Neuron (in vitro differentiated cells): ENCODE results near the gene RAD51B.

Source experiments
- H2AFZ ChIP-seq: one replicate; pipeline ENCODE4 v1.6.1; 2013; ENCODE audit warnings: low read depth, mild to moderate bottlenecking, inconsistent platforms, low read length, moderate library complexity
- H3K27me3 ChIP-seq: one replicate; pipeline ENCODE4 v1.6.1; 2013; ENCODE audit warnings: low read length; ENCODE audit not compliant: insufficient read depth
- H3K36me3 ChIP-seq: one replicate; pipeline ENCODE4 v1.6.1; 2013; ENCODE audit warnings: low read length; ENCODE audit not compliant: insufficient read depth
- H3K4me1 ChIP-seq: one replicate; pipeline ENCODE4 v1.6.1; 2013; ENCODE audit warnings: low read length; ENCODE audit not compliant: insufficient read depth
- H3K4me3 ChIP-seq: 2 replicates; pipeline ENCODE4 v1.5.1; 2013; ENCODE audit warnings: mild to moderate bottlenecking, low read length, moderate library complexity
- H3K9me3 ChIP-seq: one replicate; pipeline ENCODE4 v1.6.1; 2013; ENCODE audit warnings: low read length

The RAD51B gene

DNA sequence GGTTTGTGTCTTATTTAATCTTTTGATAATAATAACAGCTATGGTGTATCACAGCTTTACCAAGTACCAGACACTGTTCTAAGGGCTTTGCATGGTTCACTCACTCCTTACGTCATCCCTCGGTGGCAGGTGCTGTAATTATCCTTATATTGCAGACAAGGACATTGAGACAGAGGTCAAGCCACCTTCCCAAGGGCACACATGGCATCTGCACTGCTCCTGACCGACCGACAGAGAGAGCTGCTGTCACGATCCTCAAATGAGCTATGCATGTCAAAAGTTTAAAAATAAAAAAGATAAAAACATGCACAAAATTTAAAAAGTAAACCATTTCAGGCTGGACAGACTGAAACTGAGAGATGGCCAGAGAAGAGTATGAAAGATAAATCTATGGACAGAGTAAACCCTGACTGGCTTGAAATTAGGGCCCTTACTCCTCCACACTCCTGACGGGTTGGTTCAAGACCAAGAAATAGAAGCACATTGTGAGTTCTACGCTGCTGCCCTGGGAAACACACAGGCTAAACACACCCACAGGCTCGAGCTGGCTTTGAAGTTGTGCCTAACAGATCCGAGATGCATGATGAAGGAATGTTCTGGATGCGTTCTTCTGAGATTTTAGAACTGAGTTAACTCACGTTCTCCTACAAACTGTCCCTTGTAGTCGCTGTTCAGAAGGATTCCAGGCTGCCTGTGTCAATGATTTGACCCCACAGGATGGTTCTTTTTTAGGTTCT, 704.6 kb downstream of the RAD51B start:
- Histone ChIP-seq H3K36me3 (no peaks in the 10 kb centered on the region), H3K27me3 (no peaks in the 10 kb centered on the region), H3K4me1 (peaks cover 22% of the 10 kb centered on the region), H3K4me3 (no peak overlapping the region), H3K9me3 (peaks cover 4% of the 10 kb centered on the region), H2AFZ (no peak overlapping the region)

DNA sequence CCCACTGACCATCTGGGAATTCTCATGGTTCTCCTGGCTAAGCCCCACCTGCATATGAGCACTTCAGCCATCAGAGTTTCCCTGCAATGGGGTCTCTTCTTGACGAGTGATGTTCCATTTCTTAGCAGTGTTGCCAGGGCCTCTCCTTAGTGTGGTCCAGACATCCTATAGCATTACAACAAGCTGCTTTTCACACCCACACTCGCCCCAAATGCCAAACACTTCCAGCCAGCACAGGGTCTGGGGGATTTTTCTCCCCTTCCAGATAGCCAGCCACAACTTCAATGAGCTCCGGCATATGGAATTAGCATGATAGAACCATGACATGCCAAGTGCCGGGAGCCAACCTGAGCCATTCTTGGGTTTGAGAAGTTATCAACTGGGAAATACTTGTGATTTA, 705.9 kb downstream of the RAD51B start:
- H3K9me3 ChIP-seq = peaks cover 4% of the 10 kb centered on the region
- peaks cover 22% of the 10 kb centered on the region for H3K4me1 ChIP-seq
- no peak overlapping the region for H2AFZ ChIP-seq
- no peaks in the 10 kb centered on the region for H3K36me3 ChIP-seq
- H3K27me3 ChIP-seq = no peaks in the 10 kb centered on the region
- H3K4me3 ChIP-seq = no peak overlapping the region

DNA sequence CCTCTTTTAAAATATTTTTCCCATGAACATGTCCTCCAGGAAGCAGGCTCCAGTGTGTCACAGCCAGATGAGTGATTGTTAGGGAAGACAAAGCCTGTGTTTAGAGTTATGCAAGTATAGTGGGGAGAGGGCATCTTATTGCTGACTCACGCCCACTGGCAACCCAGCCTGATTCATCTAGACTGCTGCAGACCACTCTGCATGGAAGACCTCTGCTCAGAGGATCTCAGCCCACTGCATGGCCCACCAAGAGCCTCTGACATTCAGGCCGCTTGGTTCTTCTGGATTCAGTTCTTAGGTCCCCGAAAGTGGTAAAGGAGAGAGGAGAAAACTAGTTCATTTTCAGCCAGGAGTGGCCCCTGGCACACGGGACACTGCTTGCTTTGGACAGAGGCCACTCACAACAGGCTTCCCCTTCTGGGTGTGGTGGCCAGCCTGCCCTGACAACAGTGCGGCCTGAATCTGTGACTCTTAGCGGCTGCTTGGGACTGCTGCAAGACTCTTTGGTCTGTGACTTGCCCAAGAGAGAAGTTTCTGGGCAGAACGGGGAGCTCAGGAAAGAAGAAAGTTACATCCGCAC, 707.0 kb downstream of the RAD51B start:
- no peak overlapping the region for H3K4me3 ChIP-seq
- H3K4me1 ChIP-seq = peaks cover 22% of the 10 kb centered on the region
- no peak overlapping the region for H2AFZ ChIP-seq
- no peaks in the 10 kb centered on the region for H3K36me3 ChIP-seq
- peaks cover 4% of the 10 kb centered on the region for H3K9me3 ChIP-seq
- H3K27me3 ChIP-seq = no peaks in the 10 kb centered on the region

DNA sequence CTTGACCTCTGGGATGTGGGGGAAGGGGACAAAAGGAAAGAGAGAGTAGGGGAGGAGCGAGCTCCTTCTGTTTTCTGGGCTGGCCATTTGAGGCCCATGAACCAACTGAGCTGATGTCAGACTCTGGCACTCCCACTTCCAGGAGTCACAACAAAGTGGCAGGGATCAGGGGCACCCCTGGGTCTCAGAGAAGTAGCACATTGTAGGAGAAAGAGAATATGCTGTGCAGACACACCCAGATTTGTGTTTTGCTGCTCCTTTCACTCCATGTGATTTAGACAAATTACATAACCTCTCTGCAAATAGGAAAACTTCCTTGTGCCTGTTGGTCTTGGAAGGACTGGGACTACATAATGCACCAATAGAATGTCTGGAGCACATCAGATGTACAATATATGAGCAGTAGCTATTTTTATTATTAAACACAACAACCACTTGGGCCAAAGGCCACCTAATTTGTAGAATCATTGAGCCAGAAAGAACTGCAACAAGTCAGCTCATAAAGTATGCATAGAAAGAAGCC, 707.8 kb downstream of the RAD51B start:
- Histone ChIP-seq H3K4me3 (no peak overlapping the region), H3K9me3 (peaks cover 4% of the 10 kb centered on the region)

DNA sequence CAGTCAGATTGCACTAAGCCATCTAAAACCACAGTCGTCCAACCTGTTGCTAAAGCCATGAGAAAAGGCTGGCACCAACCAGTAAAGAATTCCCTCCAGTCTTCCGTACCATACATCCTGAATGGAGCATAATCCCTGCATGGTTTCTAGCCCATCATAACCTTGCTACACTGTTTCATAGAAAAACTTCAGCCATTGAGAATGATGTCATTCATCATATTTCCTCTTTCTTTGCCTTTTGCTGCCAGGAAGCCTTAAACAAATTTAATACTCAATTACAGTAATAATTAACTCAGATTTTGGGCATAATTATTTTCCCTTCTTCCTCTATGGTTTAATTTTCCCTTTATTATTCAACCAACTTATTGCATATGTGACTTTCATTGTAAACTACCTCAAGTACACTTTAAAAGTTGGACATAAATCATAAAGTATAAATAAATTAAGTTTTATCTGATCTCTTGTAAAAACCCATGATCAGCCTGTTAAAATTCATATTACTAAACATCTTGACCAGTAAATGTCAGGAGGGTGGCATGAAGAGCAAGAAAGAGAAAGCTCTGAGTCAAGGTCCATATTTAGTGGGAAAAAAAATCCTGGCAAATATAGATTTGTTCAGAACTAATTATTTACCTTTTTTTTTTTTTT, 708.6 kb downstream of the RAD51B start:
- Histone ChIP-seq H3K4me1 (peaks cover 8% of the 10 kb centered on the region), H3K36me3 (no peaks in the 10 kb centered on the region), H3K9me3 (peaks cover 4% of the 10 kb centered on the region), H2AFZ (no peak overlapping the region), H3K4me3 (no peak overlapping the region), H3K27me3 (no peaks in the 10 kb centered on the region)

More for the DNA sequence above, 707.8 kb downstream of the RAD51B start:
- H3K4me1 ChIP-seq = peaks cover 15% of the 10 kb centered on the region
- H2AFZ ChIP-seq = no peak overlapping the region
- no peaks in the 10 kb centered on the region for H3K27me3 ChIP-seq
- H3K36me3 ChIP-seq = no peaks in the 10 kb centered on the region

DNA sequence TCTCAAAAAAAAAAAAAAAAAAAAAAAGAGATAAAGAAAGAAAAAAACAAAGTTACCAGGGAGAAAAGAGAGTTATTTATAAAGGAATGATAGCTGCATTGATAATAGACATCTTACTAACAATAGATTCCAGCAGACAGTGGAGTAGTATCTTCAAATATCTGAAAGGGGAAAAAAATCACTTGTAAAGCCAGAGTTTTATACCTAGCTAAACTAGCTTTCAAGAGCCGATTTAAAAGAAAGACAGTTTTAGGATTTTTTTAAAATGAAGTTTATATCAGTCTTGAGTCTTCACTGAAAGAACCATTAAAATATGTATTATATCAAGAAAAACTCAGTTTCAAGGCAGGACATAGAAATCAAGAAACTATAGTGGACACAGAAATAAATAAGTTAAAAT, 710.9 kb downstream of the RAD51B start:
- H3K4me3 ChIP-seq = no peak overlapping the region
- peaks cover 5% of the 10 kb centered on the region for H3K4me1 ChIP-seq
- H2AFZ ChIP-seq = no peak overlapping the region
- peaks cover under 1% of the 10 kb centered on the region for H3K9me3 ChIP-seq
- H3K36me3 ChIP-seq = no peaks in the 10 kb centered on the region
- no peaks in the 10 kb centered on the region for H3K27me3 ChIP-seq

DNA sequence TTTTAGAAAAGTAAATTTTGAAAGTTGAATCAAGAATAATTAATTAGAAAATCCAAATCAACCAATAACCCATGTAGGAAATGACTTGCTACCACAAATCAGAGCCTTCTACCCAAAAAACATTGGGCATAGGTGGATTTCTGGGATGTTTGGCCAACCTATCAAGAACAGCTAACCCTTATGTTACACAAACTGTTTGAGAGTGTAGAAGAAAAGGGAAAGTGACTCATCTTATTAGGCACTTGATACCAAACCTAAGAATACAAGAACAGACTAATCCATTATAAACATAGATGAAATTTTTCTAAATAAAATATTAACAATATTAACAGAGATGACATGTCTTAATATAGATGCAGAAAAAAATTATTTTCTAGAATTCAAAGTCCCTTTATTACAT, 712.9 kb downstream of the RAD51B start:
- no peaks in the 10 kb centered on the region for H3K36me3 ChIP-seq
- no peak overlapping the region for H3K4me3 ChIP-seq

DNA sequence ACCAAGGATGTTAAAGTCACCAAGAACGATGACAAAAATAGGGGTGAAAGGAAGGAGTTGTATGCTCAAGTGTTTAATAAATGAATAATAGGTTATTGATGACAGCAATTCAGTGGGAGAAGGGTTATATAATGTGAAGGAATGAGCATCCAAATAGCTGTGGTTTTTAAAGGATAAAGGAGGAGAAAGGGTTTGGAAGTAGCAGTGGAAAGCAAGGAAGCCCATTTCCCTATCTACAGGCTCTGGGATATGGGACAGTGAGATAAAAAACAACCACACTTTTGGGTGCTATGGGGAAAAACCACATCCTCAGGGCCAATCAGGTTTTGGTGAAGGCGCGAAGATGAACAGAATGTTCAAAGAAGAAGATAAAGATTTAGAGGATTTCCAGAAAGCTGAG, 714.7 kb downstream of the RAD51B start:
- Histone ChIP-seq H3K4me1 (peaks cover 14% of the 10 kb centered on the region), H3K27me3 (no peaks in the 10 kb centered on the region), H3K4me3 (no peak overlapping the region), H3K9me3 (no peaks in the 10 kb centered on the region), H3K36me3 (no peaks in the 10 kb centered on the region), H2AFZ (no peak overlapping the region)

More for the DNA sequence above, 712.9 kb downstream of the RAD51B start:
- H3K9me3 ChIP-seq = no peaks in the 10 kb centered on the region
- no peak overlapping the region for H2AFZ ChIP-seq
- no peaks in the 10 kb centered on the region for H3K4me1 ChIP-seq
- no peaks in the 10 kb centered on the region for H3K27me3 ChIP-seq

DNA sequence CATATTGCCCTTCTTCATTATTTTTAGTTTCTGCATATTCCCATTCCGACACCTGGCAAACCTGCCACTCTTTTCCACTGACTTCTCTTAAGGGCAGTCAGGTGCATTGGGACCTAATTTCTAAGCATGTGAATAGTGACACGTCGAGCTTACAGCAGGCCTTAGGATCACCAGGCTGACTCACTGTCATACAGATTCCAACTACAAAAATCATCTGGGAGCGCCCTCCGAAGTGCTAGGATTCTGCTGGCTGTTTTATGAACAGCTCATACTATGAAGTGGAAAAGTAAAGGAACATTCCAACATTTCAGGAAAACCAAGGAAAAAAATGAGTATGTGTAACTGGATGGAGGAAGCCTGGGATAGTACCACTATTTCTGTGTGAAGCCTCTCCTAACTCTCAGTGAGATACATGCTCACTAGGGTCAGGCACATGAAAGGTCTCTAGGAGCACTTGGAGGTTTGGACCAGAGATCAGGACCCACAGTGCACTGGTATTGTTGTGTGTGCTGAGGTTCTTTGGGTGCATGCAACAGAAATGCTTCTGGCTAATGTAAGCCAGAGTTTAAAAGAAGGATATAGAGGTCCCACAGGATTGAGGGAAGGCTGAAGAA, 715.9 kb downstream of the RAD51B start:
- no peaks in the 10 kb centered on the region for H3K27me3 ChIP-seq
- H3K36me3 ChIP-seq = no peaks in the 10 kb centered on the region
- H3K4me3 ChIP-seq = no peak overlapping the region
- H3K4me1 ChIP-seq = peaks cover 24% of the 10 kb centered on the region
- H2AFZ ChIP-seq = no peak overlapping the region
- no peaks in the 10 kb centered on the region for H3K9me3 ChIP-seq

DNA sequence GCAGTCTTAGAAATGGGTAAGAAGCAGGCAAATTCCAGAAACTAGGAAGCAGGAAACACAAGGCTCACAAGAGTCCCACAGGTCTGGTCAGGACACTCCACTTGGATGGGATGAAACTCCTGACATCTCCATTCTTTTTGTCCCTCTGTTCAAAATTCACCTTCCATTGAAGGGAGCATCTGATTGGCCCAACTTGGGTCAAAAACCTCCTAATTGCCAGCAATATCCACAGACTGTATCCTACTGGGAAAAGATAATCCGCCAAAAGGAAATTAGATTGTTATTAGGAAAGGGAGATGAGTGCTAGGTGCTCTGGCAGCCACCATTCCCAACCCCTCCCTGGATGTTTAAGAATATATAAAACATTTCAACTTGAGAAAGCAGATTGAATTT, 716.4 kb downstream of the RAD51B start:
- no peak overlapping the region for H2AFZ ChIP-seq
- no peaks in the 10 kb centered on the region for H3K9me3 ChIP-seq
- H3K36me3 ChIP-seq = no peaks in the 10 kb centered on the region
- H3K4me1 ChIP-seq = peaks cover 29% of the 10 kb centered on the region
- no peaks in the 10 kb centered on the region for H3K27me3 ChIP-seq
- no peak overlapping the region for H3K4me3 ChIP-seq

DNA sequence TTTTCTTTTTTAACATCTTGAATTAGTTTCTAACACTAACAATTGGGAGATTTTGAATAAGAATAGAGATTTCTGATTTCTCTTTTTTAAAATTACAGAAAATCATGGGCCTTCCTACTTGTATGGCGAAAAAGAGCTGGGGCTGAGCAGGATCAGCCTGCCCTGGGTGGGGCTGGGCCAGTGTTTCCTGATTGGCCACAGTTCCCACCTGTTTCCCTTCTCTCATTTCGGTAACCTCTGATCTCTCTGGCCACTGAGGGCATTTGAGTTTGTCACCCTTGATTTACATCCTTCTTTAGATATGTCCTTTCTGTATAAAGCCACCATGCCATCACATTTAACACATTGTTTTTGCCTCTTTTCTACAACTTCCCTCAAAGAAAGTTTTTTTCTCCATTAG, 719.1 kb downstream of the RAD51B start:
- no peaks in the 10 kb centered on the region for H3K27me3 ChIP-seq
- H3K9me3 ChIP-seq = no peaks in the 10 kb centered on the region
- no peaks in the 10 kb centered on the region for H3K36me3 ChIP-seq
- no peak overlapping the region for H2AFZ ChIP-seq
- H3K4me3 ChIP-seq = no peak overlapping the region
- H3K4me1 ChIP-seq = peaks cover 39% of the 10 kb centered on the region

DNA sequence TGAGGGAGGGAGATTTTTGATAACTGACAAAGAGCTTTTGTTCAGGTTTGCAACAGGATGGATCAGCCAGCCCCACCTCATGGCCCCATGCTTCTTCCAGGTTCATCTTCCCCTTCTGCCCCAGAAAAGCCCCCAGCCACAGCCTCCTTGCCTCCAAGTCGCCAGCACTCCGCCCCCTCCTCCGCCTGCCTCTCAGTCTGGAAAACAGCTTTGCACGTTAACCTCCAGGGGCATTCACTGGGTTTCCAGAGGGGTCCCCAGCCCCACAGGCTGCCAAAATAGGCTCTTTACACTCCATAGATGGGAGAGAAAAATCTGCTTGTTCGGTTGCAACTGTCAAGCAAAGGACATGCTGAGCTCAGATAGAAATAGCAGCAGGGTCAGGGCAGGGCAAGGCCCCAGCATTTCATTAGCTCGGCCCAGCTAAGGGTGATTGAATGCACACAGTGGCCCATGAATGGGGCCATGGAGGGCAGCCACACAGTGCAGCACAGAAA, 719.7 kb downstream of the RAD51B start:
- H2AFZ ChIP-seq = no peak overlapping the region
- H3K9me3 ChIP-seq = no peaks in the 10 kb centered on the region
- H3K4me1 ChIP-seq = peaks cover 39% of the 10 kb centered on the region
- H3K27me3 ChIP-seq = no peaks in the 10 kb centered on the region
- no peak overlapping the region for H3K4me3 ChIP-seq
- no peaks in the 10 kb centered on the region for H3K36me3 ChIP-seq

DNA sequence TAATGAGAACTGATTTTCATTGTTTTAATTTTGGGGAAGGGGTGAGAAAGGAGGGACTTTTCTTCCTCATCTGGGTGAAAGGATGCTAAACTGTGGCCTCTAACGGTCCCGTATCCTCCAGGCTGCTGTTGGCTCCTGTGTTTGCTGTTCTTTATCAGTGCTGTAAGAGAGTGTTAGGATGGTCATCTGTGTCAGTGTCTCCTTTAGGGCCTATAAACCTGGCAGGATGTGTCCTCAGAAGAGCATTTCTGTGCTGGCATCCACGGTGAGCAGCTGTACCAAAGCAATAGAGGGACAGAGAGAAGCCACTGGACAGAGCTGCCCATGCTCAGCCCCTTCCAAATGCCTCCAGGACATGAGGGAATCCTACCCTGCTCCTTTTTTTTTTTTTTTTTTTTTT, 720.2 kb downstream of the RAD51B start:
- Histone ChIP-seq H3K4me1 (peaks cover 39% of the 10 kb centered on the region), H2AFZ (no peak overlapping the region), H3K36me3 (no peaks in the 10 kb centered on the region), H3K27me3 (no peaks in the 10 kb centered on the region), H3K9me3 (no peaks in the 10 kb centered on the region), H3K4me3 (no peak overlapping the region)
